ENCODE measurements around the gene KNOP1.
"Not testable (repeated sequence)": the region's sequence is repeated elsewhere in the genome, so short reads cannot be mapped to it uniquely, and the experiment has no call there.

- TF ChIP-seq, protein P1, sequence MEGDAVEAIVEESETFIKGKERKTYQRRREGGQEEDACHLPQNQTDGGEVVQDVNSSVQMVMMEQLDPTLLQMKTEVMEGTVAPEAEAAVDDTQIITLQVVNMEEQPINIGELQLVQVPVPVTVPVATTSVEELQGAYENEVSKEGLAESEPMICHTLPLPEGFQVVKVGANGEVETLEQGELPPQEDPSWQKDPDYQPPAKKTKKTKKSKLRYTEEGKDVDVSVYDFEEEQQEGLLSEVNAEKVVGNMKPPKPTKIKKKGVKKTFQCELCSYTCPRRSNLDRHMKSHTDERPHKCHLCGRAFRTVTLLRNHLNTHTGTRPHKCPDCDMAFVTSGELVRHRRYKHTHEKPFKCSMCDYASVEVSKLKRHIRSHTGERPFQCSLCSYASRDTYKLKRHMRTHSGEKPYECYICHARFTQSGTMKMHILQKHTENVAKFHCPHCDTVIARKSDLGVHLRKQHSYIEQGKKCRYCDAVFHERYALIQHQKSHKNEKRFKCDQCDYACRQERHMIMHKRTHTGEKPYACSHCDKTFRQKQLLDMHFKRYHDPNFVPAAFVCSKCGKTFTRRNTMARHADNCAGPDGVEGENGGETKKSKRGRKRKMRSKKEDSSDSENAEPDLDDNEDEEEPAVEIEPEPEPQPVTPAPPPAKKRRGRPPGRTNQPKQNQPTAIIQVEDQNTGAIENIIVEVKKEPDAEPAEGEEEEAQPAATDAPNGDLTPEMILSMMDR (IDR thresholded peaks at IDR 0.05 in 4 of 5, conservative IDR thresholded peaks at IDR 0.05 in 1 of 5), result not testable (repeated sequence)
- not testable (repeated sequence) for TF ChIP-seq POLR2A (IDR thresholded peaks at IDR 0.05)
Measured at GRCh38 chr16:19665313-19665712, 52.7 kb downstream of the KNOP1 start.
